Measurements from ENCODE around the gene SPDYE4. TPM values are rescaled to one million over a fixed set of nuclear protein-coding genes. Genes with fewer than 3 reads are reported as not detected.
"Not testable (repeated sequence)": the region's sequence is repeated elsewhere in the genome, so short reads cannot be mapped to it uniquely, and the experiment has no call there.

SPDYE4 gene, protein sequence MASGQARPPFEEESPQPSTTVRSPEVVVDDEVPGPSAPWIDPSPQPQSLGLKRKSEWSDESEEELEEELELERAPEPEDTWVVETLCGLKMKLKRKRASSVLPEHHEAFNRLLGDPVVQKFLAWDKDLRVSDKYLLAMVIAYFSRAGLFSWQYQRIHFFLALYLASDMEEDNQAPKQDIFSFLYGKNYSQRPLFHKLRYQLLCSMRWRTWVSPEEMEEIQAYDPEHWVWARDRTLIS
- not detected for total RNA-seq

DNA sequence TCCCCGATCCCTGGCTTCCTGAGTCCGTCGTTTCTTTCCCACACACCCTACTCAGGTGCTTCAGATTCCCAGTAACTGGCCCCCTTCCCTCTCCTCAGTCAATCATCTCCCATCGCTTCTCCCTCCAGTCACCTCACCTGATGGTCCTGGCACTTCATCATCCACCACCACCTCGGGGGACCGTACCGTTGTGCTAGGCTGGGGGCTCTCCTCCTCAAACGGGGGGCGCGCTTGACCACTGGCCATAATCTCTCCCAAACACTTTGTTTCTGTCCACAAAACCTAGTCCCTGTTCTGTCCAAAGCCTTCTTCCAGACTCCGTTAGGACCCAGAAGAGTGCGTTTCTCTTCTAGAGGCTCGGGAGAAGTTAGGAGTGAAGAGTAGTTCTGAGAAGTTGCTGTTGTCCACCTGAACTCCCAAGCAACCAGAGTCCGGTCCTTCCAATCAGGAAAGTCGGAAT lies at the start of gene SPDYE4:
Gene SPDYE4 (minus strand): TSS at position 410 of the 460 bp plus-strand sequence. CDS start 164 bp downstream, at position 246.
- H3K36me3 ChIP-seq, result no peaks in the 10 kb centered on the region

GRCh38 chr17:8806926-8807550 lies 48.7 kb upstream of the SPDYE4 start:
- H3K9me3 ChIP-seq, result peaks cover 4% of the 10 kb centered on the region
- no peak overlapping the region for H3K4me3 ChIP-seq
- no peak overlapping the region for H3K27ac ChIP-seq
- no peaks in the 10 kb centered on the region for H3K27me3 ChIP-seq (replicated peaks; ENCODE audit: insufficient read depth)
- H3K4me1 ChIP-seq (ENCODE audit: control insufficient read depth in 1 of 2, low read depth in 2 of 2), result no peaks in the 10 kb centered on the region
- TF ChIP-seq, protein P1, sequence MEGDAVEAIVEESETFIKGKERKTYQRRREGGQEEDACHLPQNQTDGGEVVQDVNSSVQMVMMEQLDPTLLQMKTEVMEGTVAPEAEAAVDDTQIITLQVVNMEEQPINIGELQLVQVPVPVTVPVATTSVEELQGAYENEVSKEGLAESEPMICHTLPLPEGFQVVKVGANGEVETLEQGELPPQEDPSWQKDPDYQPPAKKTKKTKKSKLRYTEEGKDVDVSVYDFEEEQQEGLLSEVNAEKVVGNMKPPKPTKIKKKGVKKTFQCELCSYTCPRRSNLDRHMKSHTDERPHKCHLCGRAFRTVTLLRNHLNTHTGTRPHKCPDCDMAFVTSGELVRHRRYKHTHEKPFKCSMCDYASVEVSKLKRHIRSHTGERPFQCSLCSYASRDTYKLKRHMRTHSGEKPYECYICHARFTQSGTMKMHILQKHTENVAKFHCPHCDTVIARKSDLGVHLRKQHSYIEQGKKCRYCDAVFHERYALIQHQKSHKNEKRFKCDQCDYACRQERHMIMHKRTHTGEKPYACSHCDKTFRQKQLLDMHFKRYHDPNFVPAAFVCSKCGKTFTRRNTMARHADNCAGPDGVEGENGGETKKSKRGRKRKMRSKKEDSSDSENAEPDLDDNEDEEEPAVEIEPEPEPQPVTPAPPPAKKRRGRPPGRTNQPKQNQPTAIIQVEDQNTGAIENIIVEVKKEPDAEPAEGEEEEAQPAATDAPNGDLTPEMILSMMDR (IDR thresholded peaks at IDR 0.05), result no peak
- ATAC-seq (ENCODE audit: insufficient number of reproducible peaks, low FRiP score, low read depth) (no peak), DNase-seq (ENCODE audit: low spot score) (no peak)
- no peaks in the 10 kb centered on the region for H3K36me3 ChIP-seq

More for the DNA sequence above, at the start of gene SPDYE4:
- TF ChIP-seq, protein P1 (IDR thresholded peaks at IDR 0.05), result no peak
- DNase-seq (ENCODE audit: low spot score), result no peak
- H3K27me3 ChIP-seq (replicated peaks; ENCODE audit: insufficient read depth), result no peaks in the 10 kb centered on the region
- no peak for ATAC-seq (ENCODE audit: insufficient number of reproducible peaks, low FRiP score, low read depth)
- no peaks in the 10 kb centered on the region for H3K9me3 ChIP-seq
- H3K27ac ChIP-seq, result no peak within 1 kb of the TSS
- H3K4me1 ChIP-seq (ENCODE audit: control insufficient read depth in 1 of 2, low read depth in 2 of 2), result no peaks in the 10 kb centered on the region
- no peak within 1 kb of the TSS for H3K4me3 ChIP-seq

DNA sequence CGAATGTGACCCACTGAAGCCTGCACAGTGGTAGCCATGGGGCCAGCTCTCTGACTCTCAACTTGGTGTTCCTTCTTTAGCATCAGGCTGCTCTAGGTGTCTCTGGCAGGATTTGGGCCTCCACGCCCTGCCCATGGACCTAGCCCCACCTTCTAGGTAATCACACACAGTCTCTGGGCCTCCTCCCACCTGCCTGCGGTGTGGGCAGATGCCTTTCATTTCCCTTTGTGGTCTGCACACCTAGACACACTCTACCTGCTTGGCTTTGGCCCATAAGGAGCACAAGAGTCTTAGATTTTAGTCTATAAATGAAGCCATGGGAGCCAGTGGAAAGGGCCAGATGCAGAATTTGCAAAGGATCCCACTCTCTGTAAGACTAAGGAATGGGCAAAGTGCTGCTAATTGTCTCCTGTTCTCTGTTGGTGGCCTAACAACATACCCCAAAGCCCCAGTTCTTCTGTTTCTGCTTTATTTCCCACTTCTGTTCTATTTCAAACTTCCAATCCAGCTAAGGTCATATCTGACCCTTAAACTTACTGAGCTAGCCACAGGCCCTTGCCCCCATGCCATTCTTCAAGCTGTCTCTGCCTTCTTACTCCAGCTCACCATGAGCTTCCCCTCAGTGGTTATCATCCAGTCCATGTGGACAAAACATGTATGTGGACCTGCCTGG lies 48.0 kb upstream of the SPDYE4 start:
- no peaks in the 10 kb centered on the region for H3K36me3 ChIP-seq
- H3K27me3 ChIP-seq (replicated peaks; ENCODE audit: insufficient read depth), result no peaks in the 10 kb centered on the region
- H3K27ac ChIP-seq, result no peak overlapping the region
- DNase-seq (ENCODE audit: low spot score) (no peak), ATAC-seq (ENCODE audit: insufficient number of reproducible peaks, low FRiP score, low read depth) (no peak)
- H3K4me3 ChIP-seq, result no peak overlapping the region
- H3K9me3 ChIP-seq, result peaks cover 4% of the 10 kb centered on the region
- TF ChIP-seq, protein P1 (IDR thresholded peaks at IDR 0.05), result no peak
- H3K4me1 ChIP-seq (ENCODE audit: control insufficient read depth in 1 of 2, low read depth in 2 of 2), result no peaks in the 10 kb centered on the region

- ATAC-seq (ENCODE audit: insufficient number of reproducible peaks, low FRiP score, low read depth); H3K27me3 ChIP-seq (replicated peaks; ENCODE audit: insufficient read depth); H3K36me3 ChIP-seq; H3K27ac ChIP-seq; H3K9me3 ChIP-seq; H3K4me1 ChIP-seq (ENCODE audit: control insufficient read depth in 1 of 2, low read depth in 2 of 2); DNase-seq (ENCODE audit: low spot score); H3K4me3 ChIP-seq: not testable (repeated sequence)
These were observed 47.0 kb upstream of the SPDYE4 start for GRCh38 chr17:8805396-8805795.

DNA sequence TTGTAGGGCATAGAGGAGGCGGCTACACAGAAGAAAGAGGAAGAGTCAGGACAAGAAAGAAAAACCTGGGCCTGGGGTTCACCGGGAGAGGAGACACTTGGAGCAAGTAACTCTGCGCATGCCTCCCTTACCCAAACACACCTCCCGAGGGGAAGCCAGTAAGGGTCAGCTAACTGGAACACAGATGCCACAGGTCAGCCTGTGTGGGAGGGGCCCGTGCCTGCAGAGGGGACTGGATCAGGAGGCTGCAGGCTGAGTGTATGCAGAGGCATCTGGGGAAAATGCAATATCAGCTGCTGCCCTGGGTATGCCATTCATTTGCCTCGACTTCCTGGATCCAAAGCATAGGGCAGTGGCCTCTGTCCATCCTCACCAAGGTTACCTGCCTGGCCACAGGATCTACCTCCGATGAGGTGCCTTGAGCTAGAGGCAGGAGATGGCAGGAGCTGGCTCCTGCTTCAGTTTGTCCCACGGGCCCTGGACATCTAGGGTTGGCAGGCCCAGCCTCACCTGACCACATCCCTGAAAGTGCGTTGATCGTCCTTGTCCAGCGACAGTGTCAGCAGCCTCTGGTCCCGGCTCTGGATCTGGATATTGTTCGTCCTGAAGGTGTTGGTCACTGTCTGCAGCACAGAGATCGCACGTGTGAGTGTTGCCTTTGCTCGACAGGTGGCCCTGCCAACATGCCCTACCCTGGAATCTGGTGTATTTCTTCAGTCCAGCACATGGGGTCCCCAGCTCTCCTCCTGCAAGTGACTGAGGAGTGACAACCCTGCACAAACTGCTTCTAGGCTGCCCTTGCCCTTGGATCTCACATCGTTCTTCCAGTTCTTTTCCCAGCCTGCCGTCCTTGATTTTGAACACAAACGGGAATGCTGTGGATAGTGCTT lies 45.4 kb upstream of the SPDYE4 start:
- Histone ChIP-seq H3K9me3 (no peaks in the 10 kb centered on the region), H3K27me3 (replicated peaks; ENCODE audit: insufficient read depth) (no peaks in the 10 kb centered on the region), H3K4me1 (ENCODE audit: control insufficient read depth in 1 of 2, low read depth in 2 of 2) (peaks cover 0 to 6% of the 10 kb centered on the region in 2 donors), H3K27ac (no peak overlapping the region), H3K36me3 (no peaks in the 10 kb centered on the region), H3K4me3 (no peak overlapping the region)
- ATAC-seq (ENCODE audit: insufficient number of reproducible peaks, low FRiP score, low read depth), result no peak
- TF ChIP-seq, protein P1 (IDR thresholded peaks at IDR 0.05), result no peak
- DNase-seq (ENCODE audit: low spot score), result no peak
